ENCODE measurements around the gene BIN1. TPM values are rescaled to one million over a fixed set of nuclear protein-coding genes. Genes with fewer than 3 reads are reported as not detected.

BIN1 gene
- total RNA-seq, 1 experiment from 2014 or later, result 87.5 TPM

DNA sequence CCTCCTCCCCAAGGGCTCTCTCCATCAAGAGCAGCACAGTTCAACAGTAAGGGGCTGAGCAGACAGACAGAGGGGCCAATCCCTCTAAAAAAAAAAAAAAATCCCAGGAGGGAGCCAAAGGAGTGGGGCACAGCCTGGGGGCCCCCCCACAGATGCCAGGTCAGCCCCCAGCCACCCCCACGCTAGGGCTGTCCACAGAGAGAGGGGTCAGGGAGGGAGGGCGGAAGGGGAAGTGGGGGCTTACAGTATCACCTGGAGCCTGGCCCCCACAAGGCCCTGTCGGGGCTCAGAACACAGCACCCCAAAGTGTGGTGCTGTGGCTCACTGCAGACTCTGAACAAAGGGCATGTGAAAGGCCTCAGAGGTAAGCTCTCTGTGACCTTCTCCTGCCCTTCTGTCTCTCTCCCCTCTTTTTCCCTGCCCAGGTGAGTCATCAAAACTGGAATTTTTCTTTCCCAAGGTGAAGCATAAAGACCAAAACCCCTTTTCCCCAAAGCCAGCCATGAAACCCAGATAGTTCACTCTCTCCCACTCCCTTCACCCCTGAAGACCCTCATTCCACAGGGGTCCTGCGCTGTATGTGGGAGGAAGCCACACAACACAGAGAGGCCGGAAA lies 13.9 kb downstream of the BIN1 start:
- DNase-seq, result peak in 1 of 2 experiments; percentile 63
- Histone ChIP-seq H3F3A (ENCODE audit: insufficient read depth, low read depth) (peaks cover 14% of the 10 kb centered on the region; the same call in 1 of the 2 replicates), H4K20me1 (ENCODE audit: insufficient read depth) (no peaks in the 10 kb centered on the region), H3K4me2 (peak overlapping the region; percentile 62), H3K36me3 (ENCODE audit: low read depth) (no peaks in the 10 kb centered on the region), H3K9me2 (ENCODE audit: insufficient read depth) (no peaks in the 10 kb centered on the region), H2AFZ (no peak overlapping the region), H3K79me2 (ENCODE audit: low read depth) (peaks cover 87% of the 10 kb centered on the region), H3K27me3 (ENCODE audit: insufficient read depth, low read depth) (no peaks in the 10 kb centered on the region), H3K4me3 (no peak overlapping the region; the same call in 1 of the 2 replicates), H3K27ac (peak overlapping the region; percentile 51), H3K9me3 (ENCODE audit: insufficient read depth, low read depth) (no peaks in the 10 kb centered on the region), H3K4me1 (replicated peaks; ENCODE audit: insufficient read depth) (peaks cover 41% of the 10 kb centered on the region)
- CTCF ChIA-PET, result no interaction called here
- POLR2A ChIA-PET (ENCODE audit: unreplicated experiment), result interaction anchor here (1.0 kb wide), 1 partner anchor 951 kb away, joined by 4 read pairs; no protein-coding TSS in a partner anchor
- intact Hi-C loops (cut with micrococcal nuclease; ENCODE audit: unreplicated experiment), result loop anchor here (5.0 kb wide), 1 partner anchor 929 kb away; no protein-coding TSS in a partner anchor
- BruUV-seq (replicated peaks), result no TSS peak
- no peak for TF ChIP-seq EZH2 (IDR thresholded peaks at IDR 0.05; ENCODE audit: low read depth)
- TF ChIP-seq, protein P1, sequence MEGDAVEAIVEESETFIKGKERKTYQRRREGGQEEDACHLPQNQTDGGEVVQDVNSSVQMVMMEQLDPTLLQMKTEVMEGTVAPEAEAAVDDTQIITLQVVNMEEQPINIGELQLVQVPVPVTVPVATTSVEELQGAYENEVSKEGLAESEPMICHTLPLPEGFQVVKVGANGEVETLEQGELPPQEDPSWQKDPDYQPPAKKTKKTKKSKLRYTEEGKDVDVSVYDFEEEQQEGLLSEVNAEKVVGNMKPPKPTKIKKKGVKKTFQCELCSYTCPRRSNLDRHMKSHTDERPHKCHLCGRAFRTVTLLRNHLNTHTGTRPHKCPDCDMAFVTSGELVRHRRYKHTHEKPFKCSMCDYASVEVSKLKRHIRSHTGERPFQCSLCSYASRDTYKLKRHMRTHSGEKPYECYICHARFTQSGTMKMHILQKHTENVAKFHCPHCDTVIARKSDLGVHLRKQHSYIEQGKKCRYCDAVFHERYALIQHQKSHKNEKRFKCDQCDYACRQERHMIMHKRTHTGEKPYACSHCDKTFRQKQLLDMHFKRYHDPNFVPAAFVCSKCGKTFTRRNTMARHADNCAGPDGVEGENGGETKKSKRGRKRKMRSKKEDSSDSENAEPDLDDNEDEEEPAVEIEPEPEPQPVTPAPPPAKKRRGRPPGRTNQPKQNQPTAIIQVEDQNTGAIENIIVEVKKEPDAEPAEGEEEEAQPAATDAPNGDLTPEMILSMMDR (conservative IDR thresholded peaks at IDR 0.05), result no peak

DNA sequence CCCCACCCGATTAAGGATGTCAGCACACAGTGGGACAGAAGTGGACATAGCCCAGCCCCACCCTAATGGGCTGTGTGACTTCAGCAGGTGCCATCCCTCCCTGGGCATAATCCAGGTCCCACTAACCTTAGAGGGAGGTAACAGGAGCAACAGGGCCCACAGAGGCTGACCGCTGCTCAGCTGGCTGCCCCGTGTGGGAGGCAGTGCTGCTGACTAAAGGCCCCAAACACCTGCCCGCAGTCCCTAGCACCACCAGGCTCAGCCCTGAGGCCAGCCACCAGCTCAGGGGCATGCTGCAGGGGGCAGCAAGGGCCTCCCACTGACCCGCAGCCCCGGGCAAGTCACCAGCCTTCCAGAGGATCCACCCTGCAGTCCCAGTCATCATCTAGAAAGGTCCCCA lies 14.6 kb downstream of the BIN1 start:
- CTCF ChIA-PET, result no interaction called here
- Histone ChIP-seq H3K27me3 (ENCODE audit: insufficient read depth, low read depth) (no peaks in the 10 kb centered on the region), H3K4me3 (no peak overlapping the region), H3K9me3 (ENCODE audit: insufficient read depth, low read depth) (no peaks in the 10 kb centered on the region), H2AFZ (no peak overlapping the region), H3K36me3 (ENCODE audit: low read depth) (no peaks in the 10 kb centered on the region), H4K20me1 (ENCODE audit: insufficient read depth) (no peaks in the 10 kb centered on the region), H3K79me2 (ENCODE audit: low read depth) (peaks cover 85% of the 10 kb centered on the region), H3K4me1 (replicated peaks; ENCODE audit: insufficient read depth) (peaks cover 41% of the 10 kb centered on the region), H3F3A (ENCODE audit: insufficient read depth, low read depth) (peaks cover 14% of the 10 kb centered on the region; the same call in 1 of the 2 replicates), H3K27ac (no peak overlapping the region), H3K9me2 (ENCODE audit: insufficient read depth) (no peaks in the 10 kb centered on the region), H3K4me2 (peak overlapping the region; percentile 62)
- no peak for DNase-seq
- POLR2A ChIA-PET (ENCODE audit: unreplicated experiment), result interaction anchor here (1.0 kb wide), 1 partner anchor 951 kb away, joined by 4 read pairs; no protein-coding TSS in a partner anchor
- intact Hi-C loops (cut with micrococcal nuclease; ENCODE audit: unreplicated experiment), result loop anchor here (5.0 kb wide), 1 partner anchor 930 kb away; no protein-coding TSS in a partner anchor
- TF ChIP-seq, protein P1 (conservative IDR thresholded peaks at IDR 0.05), result no peak
- no peak for TF ChIP-seq EZH2 (IDR thresholded peaks at IDR 0.05; ENCODE audit: low read depth)
- no TSS peak for BruUV-seq (replicated peaks)

DNA sequence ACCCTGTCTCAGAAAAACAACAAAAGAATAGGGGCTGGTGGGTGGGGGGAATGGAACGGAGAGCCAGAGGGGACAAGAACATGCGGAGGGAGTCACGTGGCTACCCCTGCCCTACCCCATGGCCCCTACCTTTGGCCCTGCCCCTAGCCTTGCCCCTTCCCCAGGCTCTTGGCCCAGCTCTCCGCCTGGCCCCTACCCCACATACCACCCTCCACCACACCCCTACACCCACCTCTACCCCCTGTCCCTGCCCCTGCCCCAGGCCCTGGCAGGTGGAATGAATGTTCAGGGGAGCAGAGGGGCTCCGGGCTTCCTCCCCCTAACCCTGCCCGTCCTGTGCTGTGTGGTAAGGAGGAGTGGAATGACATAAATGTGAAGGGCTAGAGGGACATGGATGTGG lies 15.1 kb downstream of the BIN1 start:
- Histone ChIP-seq H4K20me1 (ENCODE audit: insufficient read depth) (no peaks in the 10 kb centered on the region; the same call in 1 of the 2 replicates), H3K36me3 (ENCODE audit: low read depth) (no peaks in the 10 kb centered on the region), H3K27me3 (ENCODE audit: insufficient read depth, low read depth) (no peaks in the 10 kb centered on the region), H3K4me2 (no peak overlapping the region), H3K27ac (no peak overlapping the region), H3K4me3 (no peak overlapping the region), H3F3A (ENCODE audit: insufficient read depth, low read depth) (peaks cover 14% of the 10 kb centered on the region; the same call in 1 of the 2 replicates), H3K79me2 (ENCODE audit: low read depth) (peaks cover 82% of the 10 kb centered on the region), H2AFZ (no peak overlapping the region), H3K9me3 (ENCODE audit: insufficient read depth, low read depth) (no peaks in the 10 kb centered on the region), H3K9me2 (ENCODE audit: insufficient read depth) (no peaks in the 10 kb centered on the region), H3K4me1 (replicated peaks; ENCODE audit: insufficient read depth) (peaks cover 41% of the 10 kb centered on the region)
- DNase-seq, result no peak
- ChIA-PET CTCF (no interaction called here), POLR2A (ENCODE audit: unreplicated experiment) (no interaction called here)
- BruUV-seq (replicated peaks), result no TSS peak
- intact Hi-C loops (cut with micrococcal nuclease; ENCODE audit: unreplicated experiment), result loop anchor here (5.0 kb wide), 1 partner anchor 930 kb away; no protein-coding TSS in a partner anchor
- no peak for TF ChIP-seq EZH2 (IDR thresholded peaks at IDR 0.05; ENCODE audit: low read depth)
- TF ChIP-seq, protein P1 (conservative IDR thresholded peaks at IDR 0.05), result no peak

All from PC-9 (cell line).